Fibroblast of lung (primary cell): Measurements from ENCODE around the gene TMEM258. TPM values are rescaled to one million over a fixed set of nuclear protein-coding genes. Genes with fewer than 3 reads are reported as not detected.

ENCODE experiments used
- DNase-seq, 2 donors: peaks; one replicate each; pipeline versions ENCODE4 v3.0.0 to v3.0.0-alpha.2; 2010; ENCODE audit warnings: low read depth in 2 of 2
- H2AFZ ChIP-seq: 2 replicates; pipeline ENCODE4 v1.5.1; 2012; ENCODE audit warnings: low read length, control low read depth, inconsistent platforms
- H3K27ac ChIP-seq: 2 replicates; pipeline ENCODE4 v1.5.1; 2011; ENCODE audit warnings: low read length, control low read depth; ENCODE audit not compliant: insufficient read depth
- H3K27me3 ChIP-seq: 2 replicates; pipeline ENCODE4 v1.5.1; 2011; ENCODE audit warnings: mild to moderate bottlenecking, low read length; ENCODE audit not compliant: control insufficient read depth, insufficient read depth
- H3K36me3 ChIP-seq: 2 replicates; pipeline ENCODE4 v1.5.1; 2011; ENCODE audit warnings: low read length; ENCODE audit not compliant: control insufficient read depth, insufficient read depth
- H3K4me1 ChIP-seq: 2 replicates; pipeline ENCODE4 v1.5.1; 2011; ENCODE audit warnings: low read length; ENCODE audit not compliant: control insufficient read depth, insufficient read depth; ENCODE audit errors: extremely low read depth
- H3K4me2 ChIP-seq: 2 replicates; pipeline ENCODE4 v1.5.1; 2011; ENCODE audit warnings: low read length, control low read depth; ENCODE audit not compliant: insufficient read depth; ENCODE audit errors: extremely low read depth
- H3K4me3 ChIP-seq, 4 experiments: fragments of 200-600 bp in 1 of 4; sonication (generic) in 1 of 4; replicated peaks in 1 of 4; 2 replicates each; pipeline ENCODE4 v1.5.1; 2011 to 2016; ENCODE audit warnings: low read length in 4 of 4, low read depth in 3 of 4, mild to moderate bottlenecking in 3 of 4, control low read depth in 2 of 4, inconsistent platforms in 1 of 4, mixed read lengths in 1 of 4; ENCODE audit not compliant: insufficient read depth in 1 of 4; ENCODE audit errors: control extremely low read depth in 1 of 4
- H3K79me2 ChIP-seq: 2 replicates; pipeline ENCODE4 v1.5.1; 2012; ENCODE audit warnings: mild to moderate bottlenecking, low read length, inconsistent platforms; ENCODE audit not compliant: control insufficient read depth, insufficient read depth
- H3K9ac ChIP-seq: 2 replicates; pipeline ENCODE4 v1.5.1; 2011; ENCODE audit warnings: mild to moderate bottlenecking, low read length, control low read depth; ENCODE audit not compliant: insufficient read depth
- H3K9me3 ChIP-seq: 2 replicates; pipeline ENCODE4 v1.5.1; 2012; ENCODE audit warnings: low read depth, low read length; ENCODE audit not compliant: control insufficient read depth, insufficient read depth
- H4K20me1 ChIP-seq: 2 replicates; pipeline ENCODE4 v1.5.1; 2011; ENCODE audit warnings: low read length; ENCODE audit not compliant: control insufficient read depth, insufficient read depth; ENCODE audit errors: extremely low read depth
- CTCF ChIP-seq, 2 donors: IDR thresholded peaks in 1 of 2; conservative IDR thresholded peaks in 1 of 2; 1 replicate in 1 of 2; 2 replicates in 1 of 2; pipeline ENCODE4 v1.5.1; 2011 to 2012; ENCODE audit warnings: low read length in 2 of 2, control low read depth in 1 of 2, inconsistent platforms in 1 of 2, low read depth in 1 of 2, mild to moderate bottlenecking in 1 of 2
- EZH2 ChIP-seq: IDR thresholded peaks from 2 replicates; pipeline ENCODE4 v1.5.1; 2012; ENCODE audit warnings: low read length, control low read depth, mild to moderate bottlenecking; ENCODE audit errors: missing control alignments
- polyA plus RNA-seq, 2 donors: library from polyadenylated mRNA; depleted of rRNA in 1 of 2; stranded (reverse) in 1 of 2; unstranded in 1 of 2; fragments of >200 nt; gene quantifications; 2 replicates each; pipeline ENCODE4 v1.2.1, GENCODE V29; 2011 to 2012; ENCODE audit warnings: missing spikeins in 1 of 2
- total RNA-seq: library from RNA; depleted of rRNA; stranded (reverse); fragments of >200 nt; gene quantifications from 2 replicates; pipeline ENCODE4 v1.2.1, GENCODE V29; 2014

The TMEM258 gene
- total and polyA plus RNA-seq, 2 donors (not counting 1 experiment from before 2014, with no cell fraction given) = 173 to 245 TPM

- Histone ChIP-seq H3K27me3 (no peaks in the 10 kb centered on the region), H3K27ac (peak overlapping the region; percentile 75), H3K4me3 (peak overlapping the region; percentile 63 to 98 (median 88)), H3K9me3 (no peaks in the 10 kb centered on the region), H2AFZ (peak overlapping the region; percentile 15), H3K79me2 (peaks cover 39% of the 10 kb centered on the region), H3K4me1 (peaks cover 12% of the 10 kb centered on the region), H3K4me2 (peak overlapping the region; percentile 75), H4K20me1 (peaks cover 2% of the 10 kb centered on the region), H3K9ac (peak overlapping the region; percentile 71), H3K36me3 (peaks cover 5% of the 10 kb centered on the region)
- no peak for DNase-seq
- TF ChIP-seq CTCF (conservative IDR thresholded peaks at IDR 0.05 in 1 of 2, IDR thresholded peaks at IDR 0.05 in 1 of 2; ENCODE audit: low read depth in 1 of 2, low read length in 2 of 2) (no peak), EZH2 (no peak)
Observed at GRCh38 chr11:61826930-61827570, 34.7 kb upstream of the TMEM258 start.

GRCh38 chr11:61820174-61820573, 27.8 kb upstream of the TMEM258 start:
- TF ChIP-seq CTCF (conservative IDR thresholded peaks at IDR 0.05 in 1 of 2, IDR thresholded peaks at IDR 0.05 in 1 of 2; ENCODE audit: low read depth in 1 of 2, low read length in 2 of 2) (no peak), EZH2 (no peak)
- Histone ChIP-seq H3K4me1 (peaks cover 3% of the 10 kb centered on the region), H3K9ac (no peak overlapping the region), H3K4me2 (no peak overlapping the region), H2AFZ (no peak overlapping the region), H3K9me3 (no peaks in the 10 kb centered on the region), H3K4me3 (no peak overlapping the region), H3K27ac (peak overlapping the region; percentile 31), H3K27me3 (no peaks in the 10 kb centered on the region), H3K36me3 (no peaks in the 10 kb centered on the region), H4K20me1 (no peaks in the 10 kb centered on the region), H3K79me2 (peaks cover 6% of the 10 kb centered on the region)
- peak; percentile 55 to 56 for DNase-seq

- Histone ChIP-seq H3K9ac (peak overlapping the region; percentile 60), H3K4me3 (peak overlapping the region; percentile 27 to 81 (median 58)), H3K36me3 (peaks cover 2% of the 10 kb centered on the region), H3K9me3 (no peaks in the 10 kb centered on the region), H3K4me2 (peak overlapping the region; percentile 84), H2AFZ (no peak overlapping the region), H4K20me1 (no peaks in the 10 kb centered on the region), H3K79me2 (peaks cover 11% of the 10 kb centered on the region), H3K4me1 (peaks cover 7% of the 10 kb centered on the region), H3K27me3 (no peaks in the 10 kb centered on the region), H3K27ac (peak overlapping the region; percentile 58)
- no peak for DNase-seq
- TF ChIP-seq CTCF (conservative IDR thresholded peaks at IDR 0.05 in 1 of 2, IDR thresholded peaks at IDR 0.05 in 1 of 2; ENCODE audit: low read depth in 1 of 2, low read length in 2 of 2) (no peak), EZH2 (no peak)
Observed at GRCh38 chr11:61817471-61818202, 25.2 kb upstream of the TMEM258 start.
